ENCODE data around the gene ARHGAP4. TPM values are rescaled to one million over a fixed set of nuclear protein-coding genes. Genes with fewer than 3 reads are reported as not detected.

The ARHGAP4 gene
- total RNA-seq, 1 donor from 2014 or later = 72.2 TPM

GRCh38 chrX:153953892-153954557, 28.0 kb upstream of the ARHGAP4 start:
- no peak overlapping the region for H3K4me3 Mint-ChIP-seq (ENCODE audit: unreplicated experiment)

GRCh38 chrX:153953342-153953830, 27.3 kb upstream of the ARHGAP4 start:
- peak; percentile 87 for TF ChIP-seq CTCF (IDR thresholded peaks at IDR 0.05; ENCODE audit: unreplicated experiment)
- Mint-ChIP-seq H3K27me3 (ENCODE audit: unreplicated experiment) (peaks cover 5% of the 10 kb centered on the region), H3K36me3 (ENCODE audit: low read depth, unreplicated experiment) (peaks cover 7% of the 10 kb centered on the region)

More at GRCh38 chrX:153953892-153954557, 28.0 kb upstream of the ARHGAP4 start:
- Mint-ChIP-seq H3K27ac (ENCODE audit: unreplicated experiment) (no peak overlapping the region), H3K27me3 (ENCODE audit: unreplicated experiment) (peaks cover 5% of the 10 kb centered on the region), H3K9me3 (ENCODE audit: unreplicated experiment) (no peaks in the 10 kb centered on the region), H3K36me3 (ENCODE audit: low read depth, unreplicated experiment) (peaks cover 7% of the 10 kb centered on the region), H3K4me1 (ENCODE audit: unreplicated experiment) (peaks cover 4% of the 10 kb centered on the region)
- TF ChIP-seq CTCF (IDR thresholded peaks at IDR 0.05; ENCODE audit: unreplicated experiment) = no peak
- DNase-seq (ENCODE audit: low spot score) = no peak

GRCh38 chrX:153952373-153953026, 26.4 kb upstream of the ARHGAP4 start:
- no peak for DNase-seq (ENCODE audit: low spot score)
- no peak overlapping the region for H3K27ac Mint-ChIP-seq (ENCODE audit: unreplicated experiment)
- TF ChIP-seq CTCF (IDR thresholded peaks at IDR 0.05; ENCODE audit: unreplicated experiment) = no peak
- H3K9me3 Mint-ChIP-seq (ENCODE audit: unreplicated experiment) = no peaks in the 10 kb centered on the region
- peaks cover 9% of the 10 kb centered on the region for H3K4me1 Mint-ChIP-seq (ENCODE audit: unreplicated experiment)
- H3K27me3 Mint-ChIP-seq (ENCODE audit: unreplicated experiment) = peaks cover 5% of the 10 kb centered on the region
- H3K36me3 Mint-ChIP-seq (ENCODE audit: low read depth, unreplicated experiment) = peaks cover 6% of the 10 kb centered on the region
- no peak overlapping the region for H3K4me3 Mint-ChIP-seq (ENCODE audit: unreplicated experiment)

More at GRCh38 chrX:153953342-153953830, 27.3 kb upstream of the ARHGAP4 start:
- H3K4me3 Mint-ChIP-seq (ENCODE audit: unreplicated experiment) = no peak overlapping the region
- peak; percentile 77 for DNase-seq (ENCODE audit: low spot score)
- no peaks in the 10 kb centered on the region for H3K9me3 Mint-ChIP-seq (ENCODE audit: unreplicated experiment)
- H3K27ac Mint-ChIP-seq (ENCODE audit: unreplicated experiment) = no peak overlapping the region
- peaks cover 4% of the 10 kb centered on the region for H3K4me1 Mint-ChIP-seq (ENCODE audit: unreplicated experiment)

DNA sequence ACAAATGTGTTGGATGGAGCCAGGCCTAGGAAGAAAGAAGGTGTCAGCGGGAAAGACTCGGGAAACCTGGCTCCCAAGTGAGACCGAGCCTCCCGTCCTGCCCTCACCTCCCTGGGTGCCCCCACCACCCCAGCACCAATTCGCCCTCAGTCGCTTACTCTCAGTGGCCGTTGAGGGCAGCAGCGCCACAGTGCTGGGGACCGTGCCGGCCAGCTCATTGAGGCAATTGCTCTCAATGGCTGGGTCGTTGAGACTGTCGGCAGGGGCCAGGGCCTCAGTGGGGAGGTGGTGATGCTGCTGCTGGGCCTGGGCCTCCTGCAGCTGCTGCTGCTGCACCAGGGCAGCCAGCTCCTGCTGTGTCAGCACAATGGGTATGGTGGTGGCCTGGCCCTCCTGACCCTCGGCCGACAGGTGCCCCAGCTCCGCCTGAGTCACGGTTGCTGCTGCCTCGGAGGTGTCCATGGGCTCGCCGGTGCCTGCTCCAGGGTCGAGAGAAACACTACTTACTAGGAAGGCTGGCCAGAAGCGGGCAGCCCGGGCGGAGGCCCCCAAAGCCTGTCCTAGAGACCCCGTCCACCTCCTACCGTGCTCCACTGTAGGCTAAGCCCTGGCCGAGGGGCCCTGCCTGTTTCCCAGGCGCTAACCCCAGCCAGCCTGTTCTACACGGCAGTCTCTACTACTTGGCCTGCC, 25.8 kb upstream of the ARHGAP4 start:
- Mint-ChIP-seq H3K9me3 (ENCODE audit: unreplicated experiment) (no peaks in the 10 kb centered on the region), H3K4me1 (ENCODE audit: unreplicated experiment) (peaks cover 11% of the 10 kb centered on the region), H3K27ac (ENCODE audit: unreplicated experiment) (no peak overlapping the region), H3K27me3 (ENCODE audit: unreplicated experiment) (peaks cover 5% of the 10 kb centered on the region), H3K36me3 (ENCODE audit: low read depth, unreplicated experiment) (peaks cover 7% of the 10 kb centered on the region), H3K4me3 (ENCODE audit: unreplicated experiment) (no peak overlapping the region)
- TF ChIP-seq CTCF (IDR thresholded peaks at IDR 0.05; ENCODE audit: unreplicated experiment) = no peak
- no peak for DNase-seq (ENCODE audit: low spot score)
